K562 (cell line): ENCODE data around the gene GAP43. TPM values are rescaled to one million over a fixed set of nuclear protein-coding genes. Genes with fewer than 3 reads are reported as not detected.

Source experiments
- ATAC-seq: fragments of 200-7000 bp; cut with Tn5 transposase; 3 replicates; pipeline ENCODE4 v1.9.1; 2020; ENCODE audit warnings: moderate library complexity
- BruUV-seq: library from RNA; stranded (reverse); fragments of 400-500 nt; replicated peaks from 2 replicates; lab custom pipeline; 2021; lab: Mats Ljungman, UMichigan
- CTCF ChIA-PET: fragments of 300-600 bp; formaldehyde crosslinking; extraction: SDS; loops from one replicate; lab custom pipeline; 2021; ENCODE audit warnings: low intra/inter-chr PET ratio; lab: Yijun Ruan, JAX
- POLR2A ChIA-PET: fragments of 300-600, 350-650 bp; sonication (Branson Sonifier 250); formaldehyde crosslinking; extraction: SDS; loops from one replicate; lab custom pipeline; 2021; ENCODE audit warnings: antibody characterized with exemption, inconsistent platforms; lab: Yijun Ruan, JAX
- DNase-seq, 4 experiments: peaks; one replicate each; pipeline versions ENCODE4 v3.0.0 to v3.0.0-alpha.2; 2011 to 2018; ENCODE audit warnings: low spot score in 3 of 4, mixed read lengths in 3 of 4; ENCODE audit errors: extremely low read depth in 1 of 4
- FAIRE-seq: peaks from 2 replicates; lab custom pipeline; 2011; peaks lifted over from hg19 to GRCh38; lab: Jason Lieb, UNC
- H2AFZ ChIP-seq: 2 replicates; pipeline ENCODE4 v1.6.0; 2011; ENCODE audit warnings: low read depth, low read length, control low read depth, inconsistent platforms
- H3K27ac ChIP-seq: fragments of 200-600 bp; 3 replicates; pipeline ENCODE4 v1.8.0; 2011; ENCODE audit warnings: low read depth, mild to moderate bottlenecking, control low read depth, inconsistent platforms, low read length, moderate library complexity, mixed read lengths; ENCODE audit errors: extremely low read depth
- H3K27me3 ChIP-seq, 2 experiments: fragments of 300-600 bp in 1 of 2; 2 replicates in 1 of 2; 3 replicates in 1 of 2; pipeline versions ENCODE4 v1.6.0 to v1.8.0; 2011; ENCODE audit warnings: inconsistent platforms in 2 of 2, low read length in 2 of 2, mild to moderate bottlenecking in 1 of 2, mixed read lengths in 1 of 2, moderate library complexity in 1 of 2; ENCODE audit not compliant: control insufficient read depth in 2 of 2, insufficient read depth in 2 of 2
- H3K36me3 ChIP-seq: fragments of 300-600 bp; 3 replicates; pipeline ENCODE4 v1.8.0; 2011; ENCODE audit warnings: mild to moderate bottlenecking, low read length, inconsistent platforms; ENCODE audit not compliant: control insufficient read depth, insufficient read depth
- H3K4me1 ChIP-seq, 2 experiments: fragments of 200-600 bp in 1 of 2; replicated peaks in 1 of 2; 2 replicates in 1 of 2; 3 replicates in 1 of 2; pipeline versions ENCODE4 v1.5.1 to v1.8.0; 2011; ENCODE audit warnings: inconsistent platforms in 2 of 2, low read length in 2 of 2, mild to moderate bottlenecking in 1 of 2, mixed read lengths in 1 of 2, moderate library complexity in 1 of 2; ENCODE audit not compliant: control insufficient read depth in 2 of 2, insufficient read depth in 2 of 2
- H3K4me2 ChIP-seq: 2 replicates; pipeline ENCODE4 v1.6.1; 2011; ENCODE audit warnings: low read length, control low read depth, inconsistent platforms, mixed read lengths; ENCODE audit not compliant: insufficient read depth
- H3K4me3 ChIP-seq: fragments of 200-600 bp; sonication (generic), shearing (Covaris generic); 2 replicates; pipeline ENCODE4 v1.5.1; 2016; ENCODE audit warnings: control low read depth, inconsistent platforms
- H3K79me2 ChIP-seq: fragments of 200-600 bp; 3 replicates; pipeline ENCODE4 v1.8.0; 2011; ENCODE audit warnings: low read length, inconsistent platforms; ENCODE audit not compliant: control insufficient read depth, insufficient read depth
- H3K9ac ChIP-seq, 2 experiments: 2 replicates each; pipeline versions ENCODE4 v1.6.0 to v1.6.1; 2011; ENCODE audit warnings: low read depth in 2 of 2, low read length in 2 of 2, control low read depth in 1 of 2, inconsistent platforms in 1 of 2, mild to moderate bottlenecking in 1 of 2, mixed read lengths in 1 of 2; ENCODE audit not compliant: insufficient read depth in 1 of 2
- H3K9me1 ChIP-seq: one replicate; pipeline ENCODE4 v1.6.0; 2011; ENCODE audit warnings: inconsistent platforms, mild to moderate bottlenecking, low read length, moderate library complexity; ENCODE audit not compliant: control insufficient read depth, insufficient read depth
- H3K9me3 ChIP-seq: replicated peaks from 2 replicates; pipeline ENCODE4 v1.5.1; 2011; ENCODE audit warnings: low read depth, low read length, inconsistent platforms; ENCODE audit not compliant: control insufficient read depth, insufficient read depth
- H4K20me1 ChIP-seq: replicated peaks from 2 replicates; pipeline ENCODE4 v1.6.1; 2011; ENCODE audit warnings: low read length, inconsistent platforms, mixed read lengths; ENCODE audit not compliant: control insufficient read depth, insufficient read depth
- CAMTA2 ChIP-seq: fragments of 250-450 bp; sonication (Bioruptor Pico); conservative IDR thresholded peaks from 2 replicates; pipeline ENCODE4 v1.5.1; 2022
- CCAR2 ChIP-seq: fragments of 200-400 bp; formaldehyde crosslinking; IDR thresholded peaks from 2 replicates; pipeline ENCODE4 v1.6.1; 2017; ENCODE audit warnings: mild to moderate bottlenecking, low read depth, low read length
- CREBBP ChIP-seq: IDR thresholded peaks from one replicate; pipeline ENCODE4 v1.6.1; 2012; ENCODE audit warnings: low read depth, mild to moderate bottlenecking, control low read depth, inconsistent platforms, low read length
- E2F5 ChIP-seq: sonication (generic); formaldehyde crosslinking; IDR thresholded peaks from 2 replicates; pipeline ENCODE4 v1.8.0; 2022; ENCODE audit warnings: mild to moderate bottlenecking, missing genetic modification reagents
- LEF1 ChIP-seq: fragments of 450-650 bp; IDR thresholded peaks from 2 replicates; pipeline ENCODE4 v1.6.1; 2016; ENCODE audit warnings: mild to moderate bottlenecking
- NUFIP1 ChIP-seq: fragments of 450-650 bp; IDR thresholded peaks from 2 replicates; pipeline ENCODE4 v1.6.1; 2018; ENCODE audit not compliant: partially characterized antibody
- RFX5 ChIP-seq: IDR thresholded peaks from 2 replicates; pipeline ENCODE4 v1.6.1; 2011; ENCODE audit warnings: low read depth, mild to moderate bottlenecking, improper control_type of control experiment, low read length
- SRF ChIP-seq, 2 experiments: fragments of 250-450, 450-650 bp in 1 of 2; sonication (Bioruptor Pico) in 1 of 2; sonication (generic) in 1 of 2; formaldehyde crosslinking; IDR thresholded peaks; 2 replicates each; pipeline versions ENCODE4 v1.5.0 to v1.5.1; 2020 to 2022; ENCODE audit warnings: mild to moderate bottlenecking in 1 of 2, missing genetic modification reagents in 1 of 2
- ZNF280B ChIP-seq: fragments of 250-450 bp; sonication (Bioruptor Pico); IDR thresholded peaks from 2 replicates; pipeline ENCODE4 v1.5.1; 2021; ENCODE audit warnings: mild to moderate bottlenecking
- WGBS: fragments of 100-300 bp; shearing (Covaris generic); methylation state at CpG from one replicate; pipeline ENCODE4 v1.1.6; 2016; ENCODE audit warnings: low coverage, mixed read lengths; ENCODE audit not compliant: insufficient coverage; ENCODE audit errors: missing lambda C conversion rate; 5-methylcytosine and 5-hydroxymethylcytosine counted together
- in situ Hi-C: fragments of 300-500 bp; cut with MboI; formaldehyde crosslinking; loops from 4 replicates; pipeline ENCODE4 v1.15.0; 2018; ENCODE audit warnings: inconsistent platforms, mixed read lengths
- intact Hi-C: fragments of 100-400 bp; cut with micrococcal nuclease; formaldehyde crosslinking; loops from 2 replicates; pipeline ENCODE4 v1.14.2; 2022
- polyA plus RNA-seq, 8 experiments: library from polyadenylated mRNA; depleted of rRNA in 4 of 8; stranded (reverse) in 5 of 8; unstranded in 3 of 8; fragments of >200 nt; fragmentation: Nextera tagmentation in 2 of 8; fragmentation: Illumina TruSeq in 1 of 8; extraction: Ambion mirVana in 2 of 8; extraction: Trizol in 1 of 8; gene quantifications; 2 replicates each; pipeline versions ENCODE4 v1.2.1 to v1.2.3, GENCODE V29; 2011 to 2014; ENCODE audit warnings: inconsistent platforms in 1 of 8, missing spikeins in 1 of 8
- total RNA-seq, 7 experiments: library from RNA; depleted of rRNA in 6 of 7; stranded (reverse); fragments of >200 nt in 6 of 7; fragmentation: Illumina TruSeq in 2 of 7; extraction: Trizol in 2 of 7; gene quantifications; 2 replicates each; pipeline versions ENCODE4 v1.2.1 to v1.2.3, GENCODE V29; 2011 to 2021; ENCODE audit warnings: low replicate concordance in 1 of 7
- TF ChIP-seq, protein P1 (sequence below): sonication (generic); formaldehyde crosslinking; IDR thresholded peaks from 2 replicates; pipeline ENCODE4 v1.9.0; 2022; ENCODE audit warnings: mild to moderate bottlenecking, missing genetic modification reagents
- TF ChIP-seq, protein P2 (sequence below), 3 experiments: fragments of 200-800 bp in 1 of 3; fragments of 250-450 bp in 1 of 3; fragments of 450-650 bp in 1 of 3; sonication (Bioruptor Pico) in 1 of 3; sonication (Bioruptor generic) in 1 of 3; formaldehyde crosslinking in 1 of 3; IDR thresholded peaks; 2 replicates each; pipeline versions ENCODE4 v1.6.1 to v1.8.0; 2016 to 2022; ENCODE audit warnings: mild to moderate bottlenecking in 2 of 3, missing genetic modification characterization in 2 of 3, missing compliant biosample characterization in 1 of 3, moderate library complexity in 1 of 3

The GAP43 gene
- total and polyA plus RNA-seq, 9 of the 15 experiments (the other 6 are each of a cell fraction or from before 2014, with no cell fraction given), result 0.04 to 0.11 (median 0.09) TPM; not detected in 6

DNA sequence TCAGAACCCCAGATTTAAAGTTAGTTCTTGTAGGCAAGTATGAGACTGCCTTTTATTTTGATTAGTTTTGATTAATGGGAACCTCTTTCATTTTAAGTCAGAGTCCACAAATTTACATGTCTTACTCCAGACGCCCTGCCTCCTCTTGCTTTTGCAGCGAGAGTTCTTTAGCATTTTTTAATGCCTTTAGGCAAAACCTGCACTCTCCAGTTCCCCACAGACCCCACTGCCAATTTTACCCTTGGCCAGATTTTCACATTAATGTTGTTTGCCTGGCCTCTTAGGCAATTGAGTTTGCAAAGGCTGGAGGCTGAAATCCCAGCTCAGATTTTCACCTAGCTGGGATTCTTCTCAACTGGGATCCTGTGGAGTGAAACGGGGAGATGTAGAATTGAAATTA is 85.8 kb downstream of the GAP43 start:
- CTCF ChIA-PET, result no interaction called here
- intact Hi-C loops (no loop called here), in situ Hi-C loops (no loop called here)
- FAIRE-seq (no peak), DNase-seq (no peak), ATAC-seq (no peak)
- H4K20me1 ChIP-seq, result no peaks in the 10 kb centered on the region
- no peak overlapping the region for H2AFZ ChIP-seq
- no peaks in the 10 kb centered on the region for H3K36me3 ChIP-seq
- H3K79me2 ChIP-seq, result no peaks in the 10 kb centered on the region
- BruUV-seq, result no TSS peak
- POLR2A ChIA-PET, result no interaction called here
- TF ChIP-seq, protein P1, sequence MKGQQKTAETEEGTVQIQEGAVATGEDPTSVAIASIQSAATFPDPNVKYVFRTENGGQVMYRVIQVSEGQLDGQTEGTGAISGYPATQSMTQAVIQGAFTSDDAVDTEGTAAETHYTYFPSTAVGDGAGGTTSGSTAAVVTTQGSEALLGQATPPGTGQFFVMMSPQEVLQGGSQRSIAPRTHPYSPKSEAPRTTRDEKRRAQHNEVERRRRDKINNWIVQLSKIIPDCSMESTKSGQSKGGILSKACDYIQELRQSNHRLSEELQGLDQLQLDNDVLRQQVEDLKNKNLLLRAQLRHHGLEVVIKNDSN (CRISPR knock-in tag), result no peak
- TF ChIP-seq, protein P2, sequence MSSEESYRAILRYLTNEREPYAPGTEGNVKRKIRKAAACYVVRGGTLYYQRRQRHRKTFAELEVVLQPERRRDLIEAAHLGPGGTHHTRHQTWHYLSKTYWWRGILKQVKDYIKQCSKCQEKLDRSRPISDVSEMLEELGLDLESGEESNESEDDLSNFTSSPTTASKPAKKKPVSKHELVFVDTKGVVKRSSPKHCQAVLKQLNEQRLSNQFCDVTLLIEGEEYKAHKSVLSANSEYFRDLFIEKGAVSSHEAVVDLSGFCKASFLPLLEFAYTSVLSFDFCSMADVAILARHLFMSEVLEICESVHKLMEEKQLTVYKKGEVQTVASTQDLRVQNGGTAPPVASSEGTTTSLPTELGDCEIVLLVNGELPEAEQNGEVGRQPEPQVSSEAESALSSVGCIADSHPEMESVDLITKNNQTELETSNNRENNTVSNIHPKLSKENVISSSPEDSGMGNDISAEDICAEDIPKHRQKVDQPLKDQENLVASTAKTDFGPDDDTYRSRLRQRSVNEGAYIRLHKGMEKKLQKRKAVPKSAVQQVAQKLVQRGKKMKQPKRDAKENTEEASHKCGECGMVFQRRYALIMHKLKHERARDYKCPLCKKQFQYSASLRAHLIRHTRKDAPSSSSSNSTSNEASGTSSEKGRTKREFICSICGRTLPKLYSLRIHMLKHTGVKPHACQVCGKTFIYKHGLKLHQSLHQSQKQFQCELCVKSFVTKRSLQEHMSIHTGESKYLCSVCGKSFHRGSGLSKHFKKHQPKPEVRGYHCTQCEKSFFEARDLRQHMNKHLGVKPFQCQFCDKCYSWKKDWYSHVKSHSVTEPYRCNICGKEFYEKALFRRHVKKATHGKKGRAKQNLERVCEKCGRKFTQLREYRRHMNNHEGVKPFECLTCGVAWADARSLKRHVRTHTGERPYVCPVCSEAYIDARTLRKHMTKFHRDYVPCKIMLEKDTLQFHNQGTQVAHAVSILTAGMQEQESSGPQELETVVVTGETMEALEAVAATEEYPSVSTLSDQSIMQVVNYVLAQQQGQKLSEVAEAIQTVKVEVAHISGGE (CRISPR knock-in tag; IDR thresholded peaks at IDR 0.05), result no peak
- no peak for TF ChIP-seq NUFIP1
- TF ChIP-seq CREBBP, result no peak
- no peak for TF ChIP-seq E2F5 (CRISPR knock-in tag)
- no peak for TF ChIP-seq CCAR2
- no peak for TF ChIP-seq LEF1
- TF ChIP-seq SRF (CRISPR knock-in tag; IDR thresholded peaks at IDR 0.05), result no peak
- no peak for TF ChIP-seq RFX5
- no peak for TF ChIP-seq CAMTA2 (CRISPR knock-in tag)
- TF ChIP-seq ZNF280B (CRISPR knock-in tag), result no peak
- H3K4me1 ChIP-seq, result no peaks in the 10 kb centered on the region
- H3K4me3 ChIP-seq, result no peak overlapping the region
- H3K9me3 ChIP-seq, result no peaks in the 10 kb centered on the region
- no peak overlapping the region for H3K27ac ChIP-seq
- no peak overlapping the region for H3K9ac ChIP-seq
- no peaks in the 10 kb centered on the region for H3K9me1 ChIP-seq
- no peak overlapping the region for H3K4me2 ChIP-seq
- H3K27me3 ChIP-seq, result no peaks in the 10 kb centered on the region
- 32% methylated on average over 3 of the region's 3 CpGs for WGBS
